ENCODE data around the gene SLC7A6OS.

Gene SLC7A6OS

GRCh38 chr16:68251832-68252231 lies 58.9 kb downstream of the SLC7A6OS start:
- peak in 1 of 14 donors; percentile 92 for DNase-seq

DNA sequence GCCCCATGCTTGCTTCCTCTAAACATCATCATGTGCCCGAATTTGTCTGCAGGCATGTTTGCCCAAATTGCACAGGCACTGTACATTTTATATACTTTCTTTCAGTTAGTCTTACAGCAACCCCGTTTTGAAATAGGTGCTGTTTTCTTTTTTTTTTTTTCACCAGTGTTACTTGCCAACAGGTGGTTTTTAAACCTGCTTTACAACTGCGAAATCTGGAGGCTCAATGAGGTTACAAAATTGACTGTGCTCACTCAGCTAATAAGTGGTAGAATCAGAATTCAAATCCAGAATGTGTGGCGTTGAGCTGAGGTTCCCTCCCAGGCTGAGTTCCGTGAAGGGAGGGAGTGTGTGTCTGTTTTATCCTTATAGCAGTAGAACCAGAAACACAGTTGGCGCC lies 59.8 kb downstream of the SLC7A6OS start:
- no peak for DNase-seq

GRCh38 chr16:68249371-68249770 lies 61.4 kb downstream of the SLC7A6OS start:
- DNase-seq, result no peak

Measured in C1 segment of cervical spinal cord (tissue), 14 donors.